BJ (cell line): ENCODE measurements around the gene PKHD1. TPM values are rescaled to one million over a fixed set of nuclear protein-coding genes. Genes with fewer than 3 reads are reported as not detected.

Experiments
- CTCF ChIA-PET: fragments of 350-600 bp; formaldehyde crosslinking; extraction: SDS; loops from one replicate; lab custom pipeline; 2021; ENCODE audit warnings: antibody characterized with exemption, inconsistent platforms; lab: Yijun Ruan, JAX
- POLR2A ChIA-PET: fragments of 300-600 bp; sonication (Branson Sonifier 250); formaldehyde crosslinking; extraction: SDS; loops from one replicate; lab custom pipeline; 2021; ENCODE audit warnings: antibody characterized with exemption; lab: Charles Lee
- DNase-seq: peaks from one replicate; pipeline ENCODE4 v3.0.0-alpha.2; 2011; ENCODE audit warnings: low read depth
- H3K27me3 ChIP-seq: 2 replicates; pipeline ENCODE4 v1.6.0; 2011; ENCODE audit warnings: low read length; ENCODE audit not compliant: control insufficient read depth, insufficient read depth
- H3K36me3 ChIP-seq: 2 replicates; pipeline ENCODE4 v1.5.1; 2011; ENCODE audit warnings: low read length; ENCODE audit not compliant: control insufficient read depth, insufficient read depth
- H3K4me3 ChIP-seq: 2 replicates; pipeline ENCODE4 v1.5.1; 2011; ENCODE audit warnings: low read depth, mild to moderate bottlenecking, control low read depth, low read length
- polyA plus RNA-seq: library from polyadenylated mRNA; depleted of rRNA; stranded (reverse); fragments of >200 nt; gene quantifications from 2 replicates; pipeline ENCODE4 v1.2.3, GENCODE V29; 2011
- TF ChIP-seq, protein P1 (sequence below): IDR thresholded peaks from 2 replicates; pipeline ENCODE4 v1.5.1; 2011; ENCODE audit warnings: low read depth, mild to moderate bottlenecking, control low read depth, inconsistent platforms, low read length, moderate library complexity; ENCODE audit not compliant: insufficient read depth

PKHD1 gene
- polyA plus RNA-seq, 1 experiment, result not detected

DNA sequence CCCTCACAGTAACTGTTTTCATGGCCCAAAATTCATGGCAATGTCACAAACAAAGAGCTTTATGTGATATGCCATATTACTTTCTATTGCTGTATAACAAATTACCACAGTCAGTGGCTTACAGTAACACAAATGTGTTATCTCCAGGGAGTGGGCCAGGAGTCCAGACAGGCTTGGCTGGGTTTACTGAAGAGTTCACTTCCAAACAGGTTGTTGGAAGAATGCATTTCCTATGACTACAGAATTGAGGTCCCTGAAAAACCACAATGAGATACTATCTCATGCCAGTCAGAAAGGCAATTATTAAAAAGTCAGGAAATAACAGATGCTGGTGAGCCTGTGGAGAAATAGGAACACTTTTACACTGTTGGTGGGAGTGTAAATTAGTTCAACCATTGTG lies 431.9 kb downstream of the PKHD1 start:
- Histone ChIP-seq H3K36me3 (no peaks in the 10 kb centered on the region), H3K27me3 (no peaks in the 10 kb centered on the region), H3K4me3 (no peak overlapping the region)
- ChIA-PET POLR2A (no interaction called here), CTCF (no interaction called here)
- TF ChIP-seq, protein P1, sequence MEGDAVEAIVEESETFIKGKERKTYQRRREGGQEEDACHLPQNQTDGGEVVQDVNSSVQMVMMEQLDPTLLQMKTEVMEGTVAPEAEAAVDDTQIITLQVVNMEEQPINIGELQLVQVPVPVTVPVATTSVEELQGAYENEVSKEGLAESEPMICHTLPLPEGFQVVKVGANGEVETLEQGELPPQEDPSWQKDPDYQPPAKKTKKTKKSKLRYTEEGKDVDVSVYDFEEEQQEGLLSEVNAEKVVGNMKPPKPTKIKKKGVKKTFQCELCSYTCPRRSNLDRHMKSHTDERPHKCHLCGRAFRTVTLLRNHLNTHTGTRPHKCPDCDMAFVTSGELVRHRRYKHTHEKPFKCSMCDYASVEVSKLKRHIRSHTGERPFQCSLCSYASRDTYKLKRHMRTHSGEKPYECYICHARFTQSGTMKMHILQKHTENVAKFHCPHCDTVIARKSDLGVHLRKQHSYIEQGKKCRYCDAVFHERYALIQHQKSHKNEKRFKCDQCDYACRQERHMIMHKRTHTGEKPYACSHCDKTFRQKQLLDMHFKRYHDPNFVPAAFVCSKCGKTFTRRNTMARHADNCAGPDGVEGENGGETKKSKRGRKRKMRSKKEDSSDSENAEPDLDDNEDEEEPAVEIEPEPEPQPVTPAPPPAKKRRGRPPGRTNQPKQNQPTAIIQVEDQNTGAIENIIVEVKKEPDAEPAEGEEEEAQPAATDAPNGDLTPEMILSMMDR, result no peak
- no peak for DNase-seq

DNA sequence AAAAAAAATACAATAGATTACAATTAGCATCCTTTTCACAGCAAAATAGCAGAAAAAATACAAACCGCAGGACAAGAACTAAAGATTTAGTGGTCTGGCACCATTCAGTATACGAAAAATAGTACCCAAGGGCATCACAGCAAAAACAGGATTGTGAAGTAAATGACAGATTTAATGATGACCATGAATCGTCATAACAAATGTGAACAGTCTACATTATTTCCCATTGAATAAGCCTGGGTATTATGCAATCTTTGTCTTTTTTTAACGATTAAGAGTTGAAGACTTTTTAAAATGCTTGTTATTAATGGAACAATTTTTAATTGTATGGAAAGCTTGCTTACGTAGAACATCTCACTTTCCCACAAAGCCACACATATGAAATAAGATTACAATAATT lies 432.8 kb downstream of the PKHD1 start:
- no peaks in the 10 kb centered on the region for H3K36me3 ChIP-seq
- POLR2A ChIA-PET, result no interaction called here
- H3K4me3 ChIP-seq, result no peak overlapping the region
- CTCF ChIA-PET, result no interaction called here
- DNase-seq, result no peak
- TF ChIP-seq, protein P1, result no peak
- H3K27me3 ChIP-seq, result no peaks in the 10 kb centered on the region

DNA sequence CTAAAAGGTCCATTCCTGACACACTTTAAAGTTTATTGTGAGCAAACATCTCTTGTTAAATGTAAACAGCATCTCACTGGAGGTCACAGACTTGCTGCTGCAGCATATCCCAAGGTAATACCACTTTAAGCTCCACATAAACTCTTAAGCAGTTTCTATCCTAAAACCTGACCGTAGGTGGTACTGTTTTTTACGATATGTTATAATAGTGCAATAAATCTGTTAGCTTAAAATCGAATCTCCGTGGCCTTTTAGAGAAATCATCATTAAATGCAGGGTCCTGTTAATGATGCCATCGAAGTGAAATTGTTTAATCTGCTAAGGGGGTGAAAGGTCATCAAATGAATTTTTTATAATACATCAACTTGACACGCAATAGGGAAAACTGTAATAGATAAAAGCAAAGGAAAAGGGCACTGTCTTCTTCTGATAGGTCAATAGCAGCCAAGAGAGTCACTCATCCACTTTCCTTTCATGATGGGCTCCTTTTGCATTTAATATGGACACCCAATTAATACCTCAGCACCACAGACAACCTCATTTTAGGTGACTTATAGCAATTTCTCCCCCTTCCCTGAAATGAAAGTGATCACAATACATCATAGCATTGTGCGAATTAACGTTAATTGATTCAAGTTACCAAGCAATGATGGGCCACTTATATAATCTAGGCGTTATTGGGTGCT lies 436.1 kb downstream of the PKHD1 start:
- Histone ChIP-seq H3K4me3 (no peak overlapping the region), H3K36me3 (no peaks in the 10 kb centered on the region), H3K27me3 (no peaks in the 10 kb centered on the region)
- no peak for DNase-seq
- POLR2A ChIA-PET, result no interaction called here
- CTCF ChIA-PET, result no interaction called here
- TF ChIP-seq, protein P1, result no peak

DNA sequence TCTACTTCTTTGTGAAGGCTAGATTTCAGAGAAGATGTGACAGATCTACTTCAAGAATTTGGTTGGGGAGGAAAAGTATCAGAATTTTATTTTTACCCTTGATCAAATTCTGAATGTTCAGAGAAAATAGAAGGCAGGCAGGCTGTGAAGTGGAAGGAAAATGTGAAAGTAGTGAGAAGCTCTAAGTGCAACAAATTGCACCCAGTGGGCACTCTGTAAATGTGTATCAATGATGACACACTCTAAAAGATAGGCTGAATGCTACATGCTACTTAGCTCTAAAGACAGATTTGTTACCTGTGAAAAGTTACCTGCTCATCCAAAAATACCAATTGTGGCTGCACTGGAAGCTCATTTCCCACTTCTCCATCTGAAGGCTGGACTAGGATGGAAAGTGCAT lies 438.6 kb downstream of the PKHD1 start:
- CTCF ChIA-PET, result no interaction called here
- no peaks in the 10 kb centered on the region for H3K36me3 ChIP-seq
- no peaks in the 10 kb centered on the region for H3K27me3 ChIP-seq
- no peak overlapping the region for H3K4me3 ChIP-seq
- POLR2A ChIA-PET, result no interaction called here
- TF ChIP-seq, protein P1, result no peak
- DNase-seq, result no peak

DNA sequence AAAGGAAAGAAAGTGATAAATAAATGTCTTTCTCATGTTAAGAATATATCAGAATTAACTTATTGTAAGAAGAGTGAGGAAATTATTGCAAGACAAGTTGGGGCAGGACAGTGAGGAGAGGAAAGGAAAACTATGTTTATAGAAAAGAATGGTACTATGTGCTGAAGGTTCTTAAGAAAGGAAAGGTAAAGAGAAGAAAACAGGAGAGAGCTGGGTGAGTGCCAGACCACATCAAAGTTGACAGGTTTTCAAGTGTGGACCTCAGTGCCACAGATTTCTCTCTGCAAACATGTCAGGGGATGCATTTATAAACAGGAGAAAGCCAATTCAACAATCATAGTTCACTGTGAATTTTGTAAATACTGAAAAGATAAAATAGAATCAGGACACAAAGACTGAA lies 439.2 kb downstream of the PKHD1 start:
- POLR2A ChIA-PET, result no interaction called here
- Histone ChIP-seq H3K27me3 (no peaks in the 10 kb centered on the region), H3K4me3 (no peak overlapping the region), H3K36me3 (no peaks in the 10 kb centered on the region)
- TF ChIP-seq, protein P1, result no peak
- no peak for DNase-seq
- CTCF ChIA-PET, result no interaction called here
